ENCODE results near the gene FUS. TPM values are rescaled to one million over a fixed set of nuclear protein-coding genes. Genes with fewer than 3 reads are reported as not detected.
"Not testable (repeated sequence)": the region's sequence is repeated elsewhere in the genome, so short reads cannot be mapped to it uniquely, and the experiment has no call there.

Gene FUS
- total RNA-seq, 2 donors from 2014 or later = 63.9 to 141 TPM

- no peak for TF ChIP-seq CTCF (IDR thresholded peaks at IDR 0.05)
- H3K27me3 ChIP-seq (replicated peaks; ENCODE audit: insufficient read depth) = no peaks in the 10 kb centered on the region
- no peak for ATAC-seq (ENCODE audit: insufficient number of reproducible peaks, low FRiP score, low read depth)
- H3K4me3 ChIP-seq = no peak within 1 kb of the TSS
- no peaks in the 10 kb centered on the region for H3K4me1 ChIP-seq (ENCODE audit: control insufficient read depth in 1 of 2, low read depth in 2 of 2)
- no peaks in the 10 kb centered on the region for H3K9me3 ChIP-seq
- no peak for DNase-seq (ENCODE audit: low spot score)
- H3K36me3 ChIP-seq = no peaks in the 10 kb centered on the region
- H3K27ac ChIP-seq = no peak within 1 kb of the TSS
Observed at GRCh38 chr16:31149894-31150890, 29.7 kb upstream of the FUS start, which contains the start of gene PRSS36. TSS of gene PRSS36 (minus strand) at chr16:31150066. CDS start at chr16:31150035, 31 bp downstream.

GRCh38 chr16:31150976-31151375, 29.0 kb upstream of the FUS start:
- ATAC-seq (ENCODE audit: insufficient number of reproducible peaks, low FRiP score, low read depth); H3K4me1 ChIP-seq (ENCODE audit: control insufficient read depth in 1 of 2, low read depth in 2 of 2); DNase-seq (ENCODE audit: low spot score); H3K9me3 ChIP-seq; H3K36me3 ChIP-seq; H3K4me3 ChIP-seq; H3K27me3 ChIP-seq (replicated peaks; ENCODE audit: insufficient read depth); H3K27ac ChIP-seq: not testable (repeated sequence)

GRCh38 chr16:31157136-31157535, 22.8 kb upstream of the FUS start:
- DNase-seq (ENCODE audit: low spot score) (no peak), ATAC-seq (ENCODE audit: insufficient number of reproducible peaks, low FRiP score, low read depth) (no peak)
- no peaks in the 10 kb centered on the region for H3K27me3 ChIP-seq (replicated peaks; ENCODE audit: insufficient read depth)
- H3K27ac ChIP-seq = no peak overlapping the region
- H3K9me3 ChIP-seq = no peaks in the 10 kb centered on the region
- peaks cover 0 to 5% of the 10 kb centered on the region in 2 donors for H3K4me1 ChIP-seq (ENCODE audit: control insufficient read depth in 1 of 2, low read depth in 2 of 2)
- no peak for TF ChIP-seq CTCF (IDR thresholded peaks at IDR 0.05)
- no peak overlapping the region for H3K4me3 ChIP-seq
- no peaks in the 10 kb centered on the region for H3K36me3 ChIP-seq

GRCh38 chr16:31167315-31167714, 12.6 kb upstream of the FUS start:
- Histone ChIP-seq H3K27ac (no peak overlapping the region), H3K36me3 (no peaks in the 10 kb centered on the region), H3K27me3 (replicated peaks; ENCODE audit: insufficient read depth) (no peaks in the 10 kb centered on the region), H3K4me3 (no peak overlapping the region), H3K9me3 (no peaks in the 10 kb centered on the region), H3K4me1 (ENCODE audit: control insufficient read depth in 1 of 2, low read depth in 2 of 2) (no peaks in the 10 kb centered on the region)
- TF ChIP-seq CTCF (IDR thresholded peaks at IDR 0.05) = no peak
- ATAC-seq (ENCODE audit: insufficient number of reproducible peaks, low FRiP score, low read depth) (no peak), DNase-seq (ENCODE audit: low spot score) (no peak)

- no peaks in the 10 kb centered on the region for H3K9me3 ChIP-seq
Observed at GRCh38 chr16:31168848-31169247, 11.1 kb upstream of the FUS start.

GRCh38 chr16:31170048-31170447, 9.9 kb upstream of the FUS start:
- H3K27ac ChIP-seq; H3K4me1 ChIP-seq (ENCODE audit: control insufficient read depth in 1 of 2, low read depth in 2 of 2); ATAC-seq (ENCODE audit: insufficient number of reproducible peaks, low FRiP score, low read depth); H3K36me3 ChIP-seq; DNase-seq (ENCODE audit: low spot score); H3K9me3 ChIP-seq; H3K27me3 ChIP-seq (replicated peaks; ENCODE audit: insufficient read depth); H3K4me3 ChIP-seq: not testable (repeated sequence)

More at GRCh38 chr16:31168848-31169247, 11.1 kb upstream of the FUS start:
- no peaks in the 10 kb centered on the region for H3K36me3 ChIP-seq
- ATAC-seq (ENCODE audit: insufficient number of reproducible peaks, low FRiP score, low read depth) (no peak), DNase-seq (ENCODE audit: low spot score) (no peak)
- H3K4me3 ChIP-seq = no peak overlapping the region
- H3K27me3 ChIP-seq (replicated peaks; ENCODE audit: insufficient read depth) = no peaks in the 10 kb centered on the region
- H3K27ac ChIP-seq = no peak overlapping the region
- TF ChIP-seq CTCF (IDR thresholded peaks at IDR 0.05) = no peak
- no peaks in the 10 kb centered on the region for H3K4me1 ChIP-seq (ENCODE audit: control insufficient read depth in 1 of 2, low read depth in 2 of 2)
